ENCODE results near the gene ELP1. TPM values are rescaled to one million over a fixed set of nuclear protein-coding genes. Genes with fewer than 3 reads are reported as not detected.

ELP1 gene
- total and polyA plus RNA-seq, 2 experiments from 2014 or later = 14.5 to 24.1 TPM

DNA sequence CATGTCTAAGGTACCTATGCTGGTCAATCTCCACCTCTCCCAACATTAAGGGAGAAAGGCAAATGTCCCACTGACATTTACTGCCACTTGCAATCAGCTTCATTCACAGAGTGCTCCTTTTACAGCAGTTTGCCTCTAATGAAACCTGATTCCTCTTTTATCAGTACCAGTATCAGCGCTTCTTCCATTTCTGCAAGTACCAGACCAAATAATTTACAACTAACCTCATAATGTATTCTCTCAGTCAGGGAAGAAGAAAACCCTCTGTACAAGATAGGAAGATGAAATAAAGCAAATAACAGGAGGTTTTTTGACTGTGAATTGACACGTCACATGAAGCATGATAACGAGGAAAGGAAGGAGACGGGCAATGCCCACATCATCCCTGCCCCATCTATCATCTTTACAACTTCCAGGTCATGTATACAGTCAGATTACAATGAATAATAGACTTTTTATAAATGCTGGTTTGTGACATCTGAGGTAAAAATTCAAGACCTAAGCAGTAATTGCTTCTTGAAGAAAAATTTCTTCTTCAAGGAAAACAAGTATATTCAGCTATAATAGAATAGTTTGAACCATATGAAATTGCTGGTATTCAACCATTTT lies 22.2 kb upstream of the ELP1 start:
- Histone ChIP-seq H3K4me1 (ENCODE audit: insufficient read depth) (no peaks in the 10 kb centered on the region), H3K27me3 (replicated peaks; ENCODE audit: insufficient read depth) (no peaks in the 10 kb centered on the region), H3K9me3 (ENCODE audit: low read depth) (no peaks in the 10 kb centered on the region), H3K36me3 (ENCODE audit: low read depth) (0 out of 2 replicates have a peak, but pooled peaks cover 6% of the 10 kb centered on the region), H2AFZ (no peak overlapping the region), H3K27ac (no peak overlapping the region), H3K4me2 (ENCODE audit: unreplicated experiment) (no peak overlapping the region), H3K9me2 (ENCODE audit: insufficient read depth) (no peaks in the 10 kb centered on the region), H4K20me1 (ENCODE audit: insufficient read depth) (no peaks in the 10 kb centered on the region), H3K79me2 (ENCODE audit: insufficient read depth) (no peaks in the 10 kb centered on the region), H3F3A (ENCODE audit: insufficient read depth) (0 out of 2 replicates have a peak, but pooled peaks cover 6% of the 10 kb centered on the region), H3K9ac (no peak overlapping the region), H3K4me3 (no peak overlapping the region)
- TF ChIP-seq EZH2phosphoT487 (IDR thresholded peaks at IDR 0.05; ENCODE audit: insufficient read depth, low read depth) = no peak
- WGBS, 2 experiments (ENCODE audit: low coverage in 1 of 2, low lambda C conversion rate in 2 of 2, missing lambda C conversion rate in 2 of 2) = 92 to 98% methylated on average over 4 of the region's 4 CpGs
- DNase-seq = no peak
- in situ Hi-C loops (cut with MboI) = no loop called here

DNA sequence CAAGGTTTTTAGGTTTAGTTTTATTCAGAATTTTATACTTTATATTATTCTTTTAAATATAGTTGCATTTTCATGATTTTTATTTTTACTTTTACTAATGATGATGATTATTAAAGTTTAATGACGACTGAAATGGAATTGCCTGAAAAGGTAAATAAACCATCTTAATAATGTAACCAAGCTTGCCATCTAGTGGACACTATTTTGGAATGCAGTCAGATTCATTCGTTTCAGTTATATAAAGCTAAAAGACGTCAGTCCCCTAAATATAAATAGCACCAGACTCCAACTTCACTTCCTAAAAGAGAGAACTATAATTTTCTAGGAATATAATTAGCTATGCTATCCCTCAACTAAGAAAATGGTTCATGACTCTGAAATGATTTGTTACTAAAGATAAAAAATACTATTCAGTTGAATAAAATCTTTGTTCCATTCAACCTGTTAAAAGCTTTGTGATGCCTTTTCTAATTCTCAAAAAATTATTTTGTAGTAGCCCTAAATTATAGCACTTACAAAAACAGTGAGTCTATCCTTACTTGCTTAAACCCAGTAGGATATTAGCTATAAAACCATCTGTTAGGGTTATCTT lies 20.2 kb upstream of the ELP1 start:
- peak; percentile 68 for DNase-seq
- Histone ChIP-seq H3K27ac (no peak overlapping the region), H3K9me2 (ENCODE audit: insufficient read depth) (no peaks in the 10 kb centered on the region), H3F3A (ENCODE audit: insufficient read depth) (0 out of 2 replicates have a peak, but pooled peaks cover 6% of the 10 kb centered on the region), H3K9me3 (ENCODE audit: low read depth) (no peaks in the 10 kb centered on the region), H4K20me1 (ENCODE audit: insufficient read depth) (no peaks in the 10 kb centered on the region), H3K4me2 (ENCODE audit: unreplicated experiment) (no peak overlapping the region), H3K4me1 (ENCODE audit: insufficient read depth) (no peaks in the 10 kb centered on the region), H3K79me2 (ENCODE audit: insufficient read depth) (no peaks in the 10 kb centered on the region), H3K9ac (no peak overlapping the region), H3K36me3 (ENCODE audit: low read depth) (0 out of 2 replicates have a peak, but pooled peaks cover 6% of the 10 kb centered on the region), H3K27me3 (replicated peaks; ENCODE audit: insufficient read depth) (no peaks in the 10 kb centered on the region), H3K4me3 (no peak overlapping the region), H2AFZ (no peak overlapping the region)
- in situ Hi-C loops (cut with MboI) = no loop called here
- WGBS, 2 experiments (ENCODE audit: low coverage in 1 of 2, low lambda C conversion rate in 2 of 2, missing lambda C conversion rate in 2 of 2) = 6 to 9% methylated on average over 3 of the region's 3 CpGs
- TF ChIP-seq EZH2phosphoT487 (IDR thresholded peaks at IDR 0.05; ENCODE audit: insufficient read depth, low read depth) (no peak), EZH2 (IDR thresholded peaks at IDR 0.05; ENCODE audit: insufficient read depth, poor library complexity, severe bottlenecking) (no peak)

DNA sequence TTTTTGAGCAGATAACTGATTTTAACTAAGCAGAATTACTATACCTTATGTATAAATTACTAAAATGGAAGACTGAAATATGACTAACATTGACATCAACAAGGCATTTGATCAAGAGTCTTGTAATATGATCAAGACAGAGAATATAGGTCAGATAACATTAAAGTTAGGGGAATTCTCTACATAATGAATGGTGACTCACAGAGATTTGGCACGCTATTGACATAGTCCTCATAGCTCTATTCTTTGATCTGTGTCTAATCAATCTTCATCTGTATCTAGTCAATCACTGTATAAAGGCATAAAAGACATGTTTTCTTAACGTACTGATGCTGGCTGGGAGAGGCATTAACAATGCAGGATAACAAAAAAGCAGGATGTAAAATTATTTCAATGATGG lies 17.7 kb upstream of the ELP1 start:
- Histone ChIP-seq H4K20me1 (ENCODE audit: insufficient read depth) (no peaks in the 10 kb centered on the region), H3K9ac (no peak overlapping the region), H3F3A (ENCODE audit: insufficient read depth) (0 out of 2 replicates have a peak, but pooled peaks cover 6% of the 10 kb centered on the region), H3K4me3 (no peak overlapping the region), H3K79me2 (ENCODE audit: insufficient read depth) (no peaks in the 10 kb centered on the region), H3K4me2 (ENCODE audit: unreplicated experiment) (no peak overlapping the region), H2AFZ (no peak overlapping the region), H3K27ac (no peak overlapping the region), H3K9me3 (ENCODE audit: low read depth) (no peaks in the 10 kb centered on the region), H3K27me3 (replicated peaks; ENCODE audit: insufficient read depth) (no peaks in the 10 kb centered on the region), H3K4me1 (ENCODE audit: insufficient read depth) (no peaks in the 10 kb centered on the region), H3K9me2 (ENCODE audit: insufficient read depth) (no peaks in the 10 kb centered on the region), H3K36me3 (ENCODE audit: low read depth) (peaks cover 10% of the 10 kb centered on the region; the same call in 1 of the 2 replicates)
- WGBS, 2 experiments (ENCODE audit: low coverage in 1 of 2, low lambda C conversion rate in 2 of 2, missing lambda C conversion rate in 2 of 2) = 82 to 88% methylated on average over 2 of the region's 2 CpGs
- DNase-seq = no peak
- TF ChIP-seq EZH2 (IDR thresholded peaks at IDR 0.05; ENCODE audit: insufficient read depth, poor library complexity, severe bottlenecking) (no peak), EZH2phosphoT487 (IDR thresholded peaks at IDR 0.05; ENCODE audit: insufficient read depth, low read depth) (no peak)
- in situ Hi-C loops (cut with MboI) = no loop called here

DNA sequence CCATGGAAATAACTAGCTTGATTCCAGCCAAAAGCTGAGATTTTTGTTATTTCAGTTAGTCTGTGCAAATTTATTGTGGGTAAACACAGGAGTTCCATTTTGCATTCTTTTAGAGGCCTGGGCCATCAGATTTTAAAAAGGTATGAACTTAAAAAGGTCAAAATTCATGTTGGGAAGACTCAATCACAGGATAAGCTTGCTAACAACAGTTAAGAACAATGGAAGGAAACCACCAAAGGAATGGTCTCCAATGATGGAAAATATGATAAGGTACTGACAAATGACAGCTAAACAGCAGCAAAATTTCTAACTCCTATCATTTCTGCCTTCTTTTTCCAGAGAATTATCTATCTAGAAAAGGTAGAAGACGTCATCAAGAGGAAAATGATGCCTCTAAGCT lies 16.2 kb upstream of the ELP1 start:
- Histone ChIP-seq H3K36me3 (ENCODE audit: low read depth) (peaks cover 14% of the 10 kb centered on the region; the same call in 1 of the 2 replicates), H3K9ac (no peak overlapping the region), H3K79me2 (ENCODE audit: insufficient read depth) (no peaks in the 10 kb centered on the region), H3K27me3 (replicated peaks; ENCODE audit: insufficient read depth) (no peaks in the 10 kb centered on the region), H3K9me3 (ENCODE audit: low read depth) (no peaks in the 10 kb centered on the region), H4K20me1 (ENCODE audit: insufficient read depth) (no peaks in the 10 kb centered on the region), H3K4me1 (ENCODE audit: insufficient read depth) (no peaks in the 10 kb centered on the region), H3F3A (ENCODE audit: insufficient read depth) (0 out of 2 replicates have a peak, but pooled peaks cover 6% of the 10 kb centered on the region), H3K4me2 (ENCODE audit: unreplicated experiment) (no peak overlapping the region), H2AFZ (no peak overlapping the region), H3K4me3 (no peak overlapping the region), H3K27ac (no peak overlapping the region), H3K9me2 (ENCODE audit: insufficient read depth) (no peaks in the 10 kb centered on the region)
- DNase-seq = no peak
- WGBS, 2 experiments (ENCODE audit: low coverage in 1 of 2, low lambda C conversion rate in 2 of 2, missing lambda C conversion rate in 2 of 2) = 12 to 35% methylated on average over 1 of the region's 1 CpG
- in situ Hi-C loops (cut with MboI) = no loop called here
- TF ChIP-seq EZH2phosphoT487 (IDR thresholded peaks at IDR 0.05; ENCODE audit: insufficient read depth, low read depth) (no peak), EZH2 (IDR thresholded peaks at IDR 0.05; ENCODE audit: insufficient read depth, poor library complexity, severe bottlenecking) (no peak)
